H1 (cell line): ENCODE results near the gene NOD2. TPM values are rescaled to one million over a fixed set of nuclear protein-coding genes. Genes with fewer than 3 reads are reported as not detected.

Experiments
- CTCF ChIA-PET: fragments of 300-600 bp; sonication (Branson Sonifier 250); formaldehyde crosslinking; loops from one replicate; lab custom pipeline; 2021; ENCODE audit not compliant: partially characterized antibody; lab: Charles Lee
- POLR2A ChIA-PET: fragments of 300-600 bp; sonication (Branson Sonifier 250); formaldehyde crosslinking; loops from one replicate; lab custom pipeline; 2021; ENCODE audit warnings: inconsistent platforms; ENCODE audit not compliant: partially characterized antibody; lab: Charles Lee
- DNase-seq, 2 experiments: peaks; one replicate each; pipeline versions ENCODE4 v3.0.0 to v3.0.0-alpha.2; 2010 to 2022; ENCODE audit warnings: low spot score in 2 of 2, low read depth in 1 of 2, mixed read lengths in 1 of 2
- FAIRE-seq: peaks from 2 replicates; lab custom pipeline; 2011; peaks lifted over from hg19 to GRCh38; lab: Jason Lieb, UNC
- H2AFZ ChIP-seq: 2 replicates; pipeline ENCODE4 v1.8.1; 2012; ENCODE audit warnings: low read length, inconsistent platforms
- H2AK5ac ChIP-seq: 2 replicates; pipeline ENCODE4 v1.6.1; 2013; ENCODE audit warnings: low read depth, low read length
- H2BK120ac ChIP-seq: replicated peaks from 2 replicates; pipeline ENCODE3; 2013; ENCODE audit warnings: low read depth, low read length, inconsistent platforms
- H2BK12ac ChIP-seq: 2 replicates; pipeline ENCODE4 v1.6.1; 2013; ENCODE audit warnings: low read depth, low read length
- H2BK15ac ChIP-seq: 2 replicates; pipeline ENCODE4 v1.6.1; 2013; ENCODE audit warnings: low read length
- H2BK20ac ChIP-seq: 2 replicates; pipeline ENCODE4 v1.6.1; 2013; ENCODE audit warnings: low read length
- H2BK5ac ChIP-seq: 2 replicates; pipeline ENCODE4 v1.6.1; 2013; ENCODE audit warnings: low read depth, low read length
- H3K14ac ChIP-seq: 2 replicates; pipeline ENCODE4 v1.6.1; 2013; ENCODE audit warnings: inconsistent platforms; ENCODE audit not compliant: insufficient read length
- H3K18ac ChIP-seq: 2 replicates; pipeline ENCODE4 v1.6.1; 2013; ENCODE audit warnings: low read length; ENCODE audit errors: extremely low read depth
- H3K23ac ChIP-seq: 2 replicates; pipeline ENCODE4 v1.6.1; 2013; ENCODE audit warnings: inconsistent platforms; ENCODE audit not compliant: insufficient read length
- H3K23me2 ChIP-seq: 2 replicates; pipeline ENCODE4 v1.6.1; 2013; ENCODE audit warnings: low read depth, low read length
- H3K27ac ChIP-seq: 2 replicates; pipeline ENCODE4 v1.6.1; 2011; ENCODE audit warnings: low read depth, low read length, inconsistent platforms
- H3K27me3 ChIP-seq, 4 experiments: replicated peaks in 1 of 4; 1 replicate in 1 of 4; 2 replicates in 3 of 4; pipeline versions ENCODE4 v1.6.1 to v1.8.1; 2011 to 2013; ENCODE audit warnings: low read length in 3 of 4, mild to moderate bottlenecking in 3 of 4, inconsistent platforms in 2 of 4, mixed read lengths in 2 of 4, moderate library complexity in 1 of 4; ENCODE audit not compliant: control insufficient read depth in 3 of 4, insufficient read depth in 3 of 4; ENCODE audit errors: extremely low read depth in 1 of 4
- H3K36me3 ChIP-seq, 4 experiments: 2 replicates each; pipeline versions ENCODE4 v1.6.1 to v1.8.1; 2011 to 2013; ENCODE audit warnings: mild to moderate bottlenecking in 4 of 4, low read length in 3 of 4, moderate library complexity in 2 of 4, control low read depth in 1 of 4, inconsistent platforms in 1 of 4; ENCODE audit not compliant: insufficient read depth in 4 of 4, control insufficient read depth in 2 of 4
- H3K4ac ChIP-seq: replicated peaks from 2 replicates; pipeline ENCODE3; 2013; ENCODE audit warnings: low read length, low read depth, mixed read lengths, inconsistent platforms; ENCODE audit not compliant: insufficient read length
- H3K4me1 ChIP-seq, 4 experiments: replicated peaks in 1 of 4; 1 replicate in 1 of 4; 2 replicates in 3 of 4; pipeline versions ENCODE4 v1.6.1 to v1.8.1; 2011 to 2013; ENCODE audit warnings: low read length in 3 of 4, inconsistent platforms in 2 of 4, mixed read lengths in 1 of 4; ENCODE audit not compliant: insufficient read depth in 4 of 4, control insufficient read depth in 3 of 4
- H3K4me2 ChIP-seq, 2 experiments: 2 replicates each; pipeline versions ENCODE4 v1.6.1 to v1.8.1; 2011 to 2013; ENCODE audit warnings: low read depth in 2 of 2, low read length in 2 of 2, control low read depth in 1 of 2, inconsistent platforms in 1 of 2, mild to moderate bottlenecking in 1 of 2; ENCODE audit not compliant: insufficient read depth in 1 of 2
- H3K4me3 ChIP-seq, 4 experiments: fragments of 200-600, 300-600 bp in 1 of 4; sonication (generic), shearing (Covaris generic), sonication (Bioruptor Twin) in 1 of 4; 2 replicates each; pipeline versions ENCODE4 v1.5.1 to v1.8.1; 2011 to 2016; ENCODE audit warnings: low read length in 4 of 4, low read depth in 3 of 4, control low read depth in 2 of 4, inconsistent platforms in 2 of 4, mild to moderate bottlenecking in 2 of 4, mixed read lengths in 1 of 4, moderate library complexity in 1 of 4; ENCODE audit not compliant: insufficient read depth in 2 of 4; ENCODE audit errors: extremely low read depth in 1 of 4
- H3K56ac ChIP-seq: replicated peaks from 2 replicates; pipeline ENCODE3; 2013; ENCODE audit warnings: low read depth, mild to moderate bottlenecking, mixed read lengths, low read length, inconsistent platforms; ENCODE audit not compliant: insufficient read length
- H3K79me1 ChIP-seq: 2 replicates; pipeline ENCODE4 v1.6.1; 2013; ENCODE audit warnings: low read depth, low read length, control low read depth
- H3K79me2 ChIP-seq, 2 experiments: 2 replicates each; pipeline versions ENCODE4 v1.6.1 to v1.8.1; 2012 to 2013; ENCODE audit warnings: low read length in 2 of 2, mild to moderate bottlenecking in 2 of 2, inconsistent platforms in 1 of 2; ENCODE audit not compliant: insufficient read depth in 2 of 2, control insufficient read depth in 1 of 2
- H3K9ac ChIP-seq, 4 experiments: replicated peaks in 1 of 4; 1 replicate in 1 of 4; 2 replicates in 3 of 4; pipeline versions ENCODE4 v1.6.1 to v1.8.1; 2011 to 2013; ENCODE audit warnings: low read depth in 3 of 4, low read length in 3 of 4, control low read depth in 2 of 4, mild to moderate bottlenecking in 2 of 4, moderate library complexity in 2 of 4, inconsistent platforms in 1 of 4; ENCODE audit errors: extremely low read depth in 1 of 4
- H3K9me3 ChIP-seq, 2 experiments: 2 replicates each; pipeline versions ENCODE4 v1.6.1 to v1.8.1; 2012 to 2013; ENCODE audit warnings: mild to moderate bottlenecking in 2 of 2, moderate library complexity in 2 of 2, control low read depth in 1 of 2, inconsistent platforms in 1 of 2, low read depth in 1 of 2, low read length in 1 of 2, mixed read lengths in 1 of 2; ENCODE audit not compliant: insufficient read depth in 2 of 2
- H4K20me1 ChIP-seq, 2 experiments: replicated peaks in 1 of 2; 2 replicates each; pipeline versions ENCODE3 to v1.8.1; 2011 to 2013; ENCODE audit warnings: inconsistent platforms in 2 of 2, low read length in 2 of 2, mild to moderate bottlenecking in 1 of 2; ENCODE audit not compliant: insufficient read depth in 2 of 2, control insufficient read depth in 1 of 2
- H4K5ac ChIP-seq: 2 replicates; pipeline ENCODE4 v1.6.1; 2013; ENCODE audit warnings: low read length, low read depth, mixed read lengths, inconsistent platforms; ENCODE audit not compliant: insufficient read length
- H4K8ac ChIP-seq: 2 replicates; pipeline ENCODE4 v1.8.0; 2013; ENCODE audit warnings: mild to moderate bottlenecking, moderate library complexity, low read length, inconsistent platforms; ENCODE audit not compliant: insufficient read depth; ENCODE audit errors: extremely low read depth
- H4K91ac ChIP-seq: replicated peaks from 2 replicates; pipeline ENCODE3; 2013; ENCODE audit warnings: low read length, mixed read lengths, inconsistent platforms; ENCODE audit not compliant: insufficient read length
- ATF3 ChIP-seq: IDR thresholded peaks from 2 replicates; pipeline ENCODE4 v1.6.1; 2011; ENCODE audit warnings: low read depth, mild to moderate bottlenecking, low read length; ENCODE audit not compliant: insufficient read depth
- CEBPB ChIP-seq: IDR thresholded peaks from 2 replicates; pipeline ENCODE4 v1.6.1; 2012; ENCODE audit warnings: low read depth, low read length
- GABPA ChIP-seq: IDR thresholded peaks from 2 replicates; pipeline ENCODE4 v1.6.1; 2011; ENCODE audit warnings: mild to moderate bottlenecking, low read length, moderate library complexity, borderline replicate concordance; ENCODE audit not compliant: insufficient read depth
- JUND ChIP-seq: IDR thresholded peaks from 2 replicates; pipeline ENCODE4 v1.6.1; 2011; ENCODE audit warnings: mild to moderate bottlenecking, improper control_type of control experiment, low read length
- KDM5A ChIP-seq: fragments of 200-600 bp; IDR thresholded peaks from 2 replicates; pipeline ENCODE4 v1.7.1; 2012; ENCODE audit warnings: mild to moderate bottlenecking, low read length, inconsistent platforms, mixed read lengths
- POLR2A ChIP-seq, 2 experiments: IDR thresholded peaks; 1 replicate in 1 of 2; 2 replicates in 1 of 2; pipeline ENCODE4 v1.6.1; 2011; ENCODE audit warnings: low read depth in 2 of 2, low read length in 2 of 2, mild to moderate bottlenecking in 2 of 2; ENCODE audit errors: control extremely low read depth in 1 of 2
- RFX5 ChIP-seq: IDR thresholded peaks from 2 replicates; pipeline ENCODE4 v1.6.1; 2011; ENCODE audit warnings: low read depth, low read length, improper control_type of control experiment, borderline replicate concordance
- SIX5 ChIP-seq: IDR thresholded peaks from 2 replicates; pipeline ENCODE4 v1.6.1; 2011; ENCODE audit warnings: mild to moderate bottlenecking, low read depth, low read length
- SP2 ChIP-seq: IDR thresholded peaks from 2 replicates; pipeline ENCODE4 v1.6.1; 2012; ENCODE audit warnings: mild to moderate bottlenecking, low read length, inconsistent platforms
- SP4 ChIP-seq: IDR thresholded peaks from 2 replicates; pipeline ENCODE4 v1.6.1; 2012; ENCODE audit warnings: low read length, inconsistent platforms
- SRF ChIP-seq: IDR thresholded peaks from 2 replicates; pipeline ENCODE4 v1.6.1; 2011; ENCODE audit warnings: mild to moderate bottlenecking, low read depth, low read length, moderate library complexity
- TAF1 ChIP-seq: IDR thresholded peaks from 2 replicates; pipeline ENCODE4 v1.6.1; 2011; ENCODE audit warnings: mild to moderate bottlenecking, low read depth, low read length
- TBP ChIP-seq: IDR thresholded peaks from 2 replicates; pipeline ENCODE4 v1.6.1; 2011; ENCODE audit warnings: low read depth, low read length, improper control_type of control experiment
- WGBS, 2 experiments: shearing (Covaris generic) in 1 of 2; methylation state at CpG; one replicate each; pipeline versions ENCODE4 v1.1.6 to v1.1.7; 2013 to 2015; ENCODE audit warnings: low lambda C conversion rate in 2 of 2, mixed read lengths in 2 of 2, inconsistent platforms in 1 of 2, low coverage in 1 of 2, missing lambda C conversion rate in 1 of 2; ENCODE audit not compliant: insufficient replicate concordance in 2 of 2, insufficient coverage in 1 of 2, insufficient read length in 1 of 2; ENCODE audit errors: extremely low coverage in 1 of 2, missing lambda C conversion rate in 1 of 2; 5-methylcytosine and 5-hydroxymethylcytosine counted together
- polyA plus RNA-seq, 7 experiments: library from polyadenylated mRNA; depleted of rRNA in 3 of 7; stranded (reverse) in 5 of 7; unstranded in 2 of 7; fragments of >200 nt in 5 of 7; fragments of 200-250 nt in 2 of 7; gene quantifications; 1 replicate in 5 of 7; 2 replicates in 1 of 7; 4 replicates in 1 of 7; pipeline versions ENCODE4 v1.2.1 to v1.2.3, GENCODE V29; 2011 to 2013; ENCODE audit warnings: missing spikeins in 2 of 7, mixed read lengths in 2 of 7
- total RNA-seq: library from RNA; stranded (reverse); fragmentation: NEBNext Ultra II Directional; extraction: Animal tissue kit (Norgen Biotek cat#: 25700); gene quantifications from 2 replicates; pipeline ENCODE4 v1.2.1, GENCODE V29; 2021
- TF ChIP-seq, protein P1 (sequence below): IDR thresholded peaks from 2 replicates; pipeline ENCODE4 v1.6.1; 2012; ENCODE audit warnings: inconsistent platforms

The NOD2 gene
- total and polyA plus RNA-seq, 2 of the 8 experiments (the other 6 are each of a cell fraction or from before 2014, with no cell fraction given) = 0.37 to 0.42 TPM

GRCh38 chr16:50711040-50711439 is 17.6 kb downstream of the NOD2 start:
- CTCF ChIA-PET = interaction anchor here (0.7 to 2.5 kb wide), 7 partner anchors 9 to 95 kb away, joined by 3 to 9 read pairs (median 4); no protein-coding TSS in a partner anchor
- H3K79me2 ChIP-seq = no peaks in the 10 kb centered on the region
- TF ChIP-seq JUND (no peak), CEBPB (no peak), SIX5 (no peak), TAF1 (no peak), GABPA (no peak), RFX5 (no peak), KDM5A (no peak), SP4 (no peak), ATF3 (no peak), SRF (no peak), POLR2A (IDR thresholded peaks at IDR 0.05; ENCODE audit: control extremely low read depth in 1 of 2, low read depth in 2 of 2, low read length in 2 of 2) (no peak), TBP (no peak), SP2 (no peak)
- TF ChIP-seq, protein P1, sequence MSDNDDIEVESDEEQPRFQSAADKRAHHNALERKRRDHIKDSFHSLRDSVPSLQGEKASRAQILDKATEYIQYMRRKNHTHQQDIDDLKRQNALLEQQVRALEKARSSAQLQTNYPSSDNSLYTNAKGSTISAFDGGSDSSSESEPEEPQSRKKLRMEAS = no peak

More at GRCh38 chr16:50711040-50711439, 17.6 kb downstream of the NOD2 start:
- Histone ChIP-seq H4K91ac (no peak overlapping the region), H3K9ac (no peak overlapping the region), H2BK5ac (no peak overlapping the region), H3K9me3 (no peaks in the 10 kb centered on the region), H3K56ac (no peak overlapping the region), H3K36me3 (no peaks in the 10 kb centered on the region), H2AK5ac (no peak overlapping the region), H3K14ac (no peak overlapping the region), H2BK120ac (no peak overlapping the region), H3K4me3 (no peak overlapping the region), H3K23me2 (no peaks in the 10 kb centered on the region; the same call in 1 of the 2 replicates), H3K27ac (no peak overlapping the region), H2BK15ac (no peak overlapping the region), H3K79me1 (no peaks in the 10 kb centered on the region), H4K5ac (no peak overlapping the region), H3K4me2 (no peak overlapping the region), H3K23ac (no peak overlapping the region), H4K8ac (no peak overlapping the region; the same call in 1 of the 2 replicates), H2AFZ (no peak overlapping the region), H3K4ac (no peak overlapping the region), H2BK20ac (no peak overlapping the region), H3K27me3 (no peaks in the 10 kb centered on the region), H3K4me1 (peaks cover 0 to 3% (median 0%) of the 10 kb centered on the region in 4 experiments; a peak in 1 of 7 replicates), H2BK12ac (no peak overlapping the region), H3K18ac (no peak overlapping the region), H4K20me1 (no peaks in the 10 kb centered on the region)
- 97% methylated on average over 21 of the region's 21 CpGs; no CpG with 5 or more reads in 1 of the 2 experiments for WGBS, 2 experiments
- POLR2A ChIA-PET = interaction anchor here (0.6 kb wide), 1 partner anchor 109 kb away, joined by 4 read pairs; no protein-coding TSS in a partner anchor
- FAIRE-seq (no peak), DNase-seq (no peak)
